Calu3 (cell line): ENCODE data around the gene CTBP1. TPM values are rescaled to one million over a fixed set of nuclear protein-coding genes. Genes with fewer than 3 reads are reported as not detected.
A peak's percentile ranks its signal among the peaks of the same experiment; 100 is the strongest.

Source experiments
- BruUV-seq: library from RNA; stranded (reverse); fragments of 400-500 nt; replicated peaks from 2 replicates; lab custom pipeline; 2021; lab: Mats Ljungman, UMichigan
- CTCF ChIA-PET: fragments of 300-600 bp; sonication (Branson Sonifier 250); formaldehyde crosslinking; loops from one replicate; lab custom pipeline; 2022; ENCODE audit warnings: antibody characterized with exemption; lab: Charles Lee
- DNase-seq: peaks from one replicate; pipeline ENCODE4 v3.0.0; 2022
- H3K27ac Mint-ChIP-seq: one replicate; pipeline ENCODE4 v1.8.0; 2022; ENCODE audit warnings: mixed read lengths; ENCODE audit not compliant: unreplicated experiment
- H3K27me3 Mint-ChIP-seq: one replicate; pipeline ENCODE4 v1.8.0; 2022; ENCODE audit warnings: mixed read lengths; ENCODE audit not compliant: unreplicated experiment
- H3K36me3 Mint-ChIP-seq: one replicate; pipeline ENCODE4 v1.8.0; 2022; ENCODE audit warnings: mild to moderate bottlenecking, moderate library complexity, mixed read lengths; ENCODE audit not compliant: insufficient read depth, unreplicated experiment
- H3K4me1 Mint-ChIP-seq: one replicate; pipeline ENCODE4 v1.8.0; 2022; ENCODE audit warnings: mild to moderate bottlenecking, low read depth, mixed read lengths; ENCODE audit not compliant: unreplicated experiment
- H3K4me3 Mint-ChIP-seq: one replicate; pipeline ENCODE4 v1.8.0; 2022; ENCODE audit warnings: mild to moderate bottlenecking, low read depth, moderate library complexity, mixed read lengths; ENCODE audit not compliant: unreplicated experiment
- H3K9me3 Mint-ChIP-seq: one replicate; pipeline ENCODE4 v1.8.0; 2022; ENCODE audit warnings: low read depth, mixed read lengths; ENCODE audit not compliant: unreplicated experiment
- intact Hi-C: fragments of 100-400 bp; cut with micrococcal nuclease; formaldehyde crosslinking; loops from one replicate; pipeline ENCODE4 v1.10.0; 2022; ENCODE audit not compliant: unreplicated experiment
- total RNA-seq: library from RNA; stranded (reverse); gene quantifications from 2 replicates; pipeline ENCODE4 v1.2.3, GENCODE V29; 2022
- TF ChIP-seq, protein P1 (sequence below): fragments of 200-600 bp; IDR thresholded peaks from one replicate; pipeline ENCODE4 v1.8.0; 2022; ENCODE audit warnings: antibody characterized with exemption; ENCODE audit not compliant: unreplicated experiment

CTBP1 gene
- total RNA-seq, 1 experiment from 2014 or later, result 115 TPM

DNA sequence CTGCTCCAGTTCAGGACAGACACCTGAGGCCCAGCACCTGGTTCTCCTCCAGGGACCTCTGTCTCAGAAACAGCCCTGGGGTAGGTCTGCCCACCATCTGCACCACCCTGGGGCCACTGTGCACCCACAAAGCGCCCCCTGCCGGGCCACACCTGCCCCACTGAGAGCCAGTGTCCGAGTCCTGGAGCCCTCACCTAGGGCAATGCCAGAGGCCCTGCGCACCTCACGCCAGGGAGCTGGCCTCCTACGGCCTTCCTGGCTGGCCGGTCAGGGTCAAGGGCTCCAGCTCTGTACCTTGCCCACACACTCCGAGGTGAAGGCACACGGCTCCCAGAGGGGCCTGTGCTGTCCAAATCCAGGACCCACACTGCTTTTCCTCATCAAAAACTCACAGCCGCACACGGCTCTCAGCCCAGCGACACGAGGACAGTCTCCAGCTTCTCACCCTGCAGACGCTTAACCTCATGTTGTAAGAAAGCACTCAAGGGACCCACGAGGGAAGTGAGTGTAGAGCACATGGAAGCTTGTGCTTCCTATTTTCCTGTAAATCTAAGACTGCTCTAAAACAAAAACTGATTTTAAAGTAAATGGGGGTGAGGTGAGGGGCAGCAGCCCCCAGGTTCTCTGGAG lies 5.4 kb downstream of the CTBP1 start:
- H3K4me3 Mint-ChIP-seq, result no peak overlapping the region
- peaks cover 12% of the 10 kb centered on the region for H3K4me1 Mint-ChIP-seq
- H3K27ac Mint-ChIP-seq, result no peak overlapping the region
- no TSS peak for BruUV-seq
- intact Hi-C loops, result no loop called here
- no peaks in the 10 kb centered on the region for H3K9me3 Mint-ChIP-seq
- CTCF ChIA-PET, result no interaction called here
- peak; percentile 14 for DNase-seq
- H3K27me3 Mint-ChIP-seq, result no peaks in the 10 kb centered on the region
- peaks cover 47% of the 10 kb centered on the region for H3K36me3 Mint-ChIP-seq
- TF ChIP-seq, protein P1, sequence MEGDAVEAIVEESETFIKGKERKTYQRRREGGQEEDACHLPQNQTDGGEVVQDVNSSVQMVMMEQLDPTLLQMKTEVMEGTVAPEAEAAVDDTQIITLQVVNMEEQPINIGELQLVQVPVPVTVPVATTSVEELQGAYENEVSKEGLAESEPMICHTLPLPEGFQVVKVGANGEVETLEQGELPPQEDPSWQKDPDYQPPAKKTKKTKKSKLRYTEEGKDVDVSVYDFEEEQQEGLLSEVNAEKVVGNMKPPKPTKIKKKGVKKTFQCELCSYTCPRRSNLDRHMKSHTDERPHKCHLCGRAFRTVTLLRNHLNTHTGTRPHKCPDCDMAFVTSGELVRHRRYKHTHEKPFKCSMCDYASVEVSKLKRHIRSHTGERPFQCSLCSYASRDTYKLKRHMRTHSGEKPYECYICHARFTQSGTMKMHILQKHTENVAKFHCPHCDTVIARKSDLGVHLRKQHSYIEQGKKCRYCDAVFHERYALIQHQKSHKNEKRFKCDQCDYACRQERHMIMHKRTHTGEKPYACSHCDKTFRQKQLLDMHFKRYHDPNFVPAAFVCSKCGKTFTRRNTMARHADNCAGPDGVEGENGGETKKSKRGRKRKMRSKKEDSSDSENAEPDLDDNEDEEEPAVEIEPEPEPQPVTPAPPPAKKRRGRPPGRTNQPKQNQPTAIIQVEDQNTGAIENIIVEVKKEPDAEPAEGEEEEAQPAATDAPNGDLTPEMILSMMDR, result no peak

DNA sequence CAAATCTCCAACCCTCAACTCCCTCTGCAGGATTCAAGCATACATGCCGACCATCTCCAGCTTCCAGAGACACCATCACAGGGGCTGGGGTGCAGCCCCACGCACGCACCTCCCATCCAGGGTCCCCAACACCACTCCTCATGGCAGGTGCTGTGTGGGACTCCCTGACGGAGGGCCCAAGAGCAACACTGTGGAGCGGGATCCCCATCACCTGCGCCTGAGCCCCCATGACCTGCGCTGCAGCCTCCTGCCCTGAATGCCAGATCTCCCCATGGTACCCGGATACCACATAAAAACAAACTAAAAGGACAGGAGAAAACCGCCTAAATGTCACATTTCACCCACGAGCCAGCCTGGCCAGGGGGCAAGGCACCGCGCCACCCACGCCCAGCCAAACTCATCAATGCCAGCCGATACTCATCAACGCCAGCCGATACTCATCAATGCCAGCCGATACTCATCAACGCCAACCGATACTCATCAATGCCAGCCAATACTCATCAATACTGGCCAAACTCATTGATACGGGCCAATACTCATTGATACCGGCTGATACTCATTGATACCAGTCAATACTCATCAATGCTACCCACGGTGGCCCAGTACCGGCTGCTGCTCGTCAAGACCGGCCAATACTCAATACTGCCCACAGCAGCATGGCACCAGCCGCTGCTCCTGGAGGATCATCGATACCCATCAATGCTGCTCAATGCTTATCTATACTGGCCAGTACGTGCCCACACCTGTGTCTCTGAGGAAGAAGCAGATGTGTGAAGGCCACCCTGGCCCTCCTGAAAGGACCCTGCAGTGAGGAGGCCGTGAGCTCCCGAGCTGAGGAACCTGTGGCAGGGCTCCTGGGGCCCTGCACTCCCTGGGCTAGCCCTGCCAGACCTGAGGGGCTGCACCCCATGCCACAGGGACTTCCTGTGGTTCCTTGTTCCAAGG lies 6.2 kb downstream of the CTBP1 start:
- intact Hi-C loops, result no loop called here
- peaks cover 12% of the 10 kb centered on the region for H3K4me1 Mint-ChIP-seq
- peaks cover 44% of the 10 kb centered on the region for H3K36me3 Mint-ChIP-seq
- no peaks in the 10 kb centered on the region for H3K27me3 Mint-ChIP-seq
- H3K4me3 Mint-ChIP-seq, result no peak overlapping the region
- no peaks in the 10 kb centered on the region for H3K9me3 Mint-ChIP-seq
- CTCF ChIA-PET, result no interaction called here
- no TSS peak for BruUV-seq
- H3K27ac Mint-ChIP-seq, result no peak overlapping the region
- DNase-seq, result no peak
- TF ChIP-seq, protein P1, result no peak

DNA sequence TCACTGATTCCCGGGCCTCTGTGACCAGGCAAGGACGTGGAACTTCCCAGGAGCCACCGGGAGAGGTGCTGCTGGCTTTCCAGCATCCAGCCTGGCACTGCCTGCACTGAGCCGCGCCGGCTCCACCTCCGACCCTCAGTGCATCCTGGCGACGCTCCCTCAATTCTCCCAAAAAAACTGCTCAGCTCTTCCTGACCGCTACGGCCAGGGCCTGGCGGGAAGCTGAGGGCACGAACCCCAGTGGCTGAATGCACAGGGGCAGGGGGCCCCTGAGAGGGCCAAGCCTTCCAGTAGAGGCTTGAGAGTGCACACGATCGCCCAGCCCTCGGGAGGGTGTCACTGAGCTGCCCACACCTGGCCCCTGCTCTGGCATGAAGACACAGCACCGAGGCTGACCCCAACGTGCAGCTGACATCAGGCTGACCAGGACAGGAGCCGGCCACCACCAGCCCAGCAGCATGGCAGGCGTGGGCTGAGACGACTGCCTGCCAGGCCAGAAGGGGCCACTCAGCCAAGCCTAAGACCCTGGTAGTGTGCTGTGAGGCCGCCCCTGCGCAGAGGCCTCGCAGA lies 6.9 kb downstream of the CTBP1 start:
- BruUV-seq, result no TSS peak
- TF ChIP-seq, protein P1, result no peak
- CTCF ChIA-PET, result no interaction called here

DNA sequence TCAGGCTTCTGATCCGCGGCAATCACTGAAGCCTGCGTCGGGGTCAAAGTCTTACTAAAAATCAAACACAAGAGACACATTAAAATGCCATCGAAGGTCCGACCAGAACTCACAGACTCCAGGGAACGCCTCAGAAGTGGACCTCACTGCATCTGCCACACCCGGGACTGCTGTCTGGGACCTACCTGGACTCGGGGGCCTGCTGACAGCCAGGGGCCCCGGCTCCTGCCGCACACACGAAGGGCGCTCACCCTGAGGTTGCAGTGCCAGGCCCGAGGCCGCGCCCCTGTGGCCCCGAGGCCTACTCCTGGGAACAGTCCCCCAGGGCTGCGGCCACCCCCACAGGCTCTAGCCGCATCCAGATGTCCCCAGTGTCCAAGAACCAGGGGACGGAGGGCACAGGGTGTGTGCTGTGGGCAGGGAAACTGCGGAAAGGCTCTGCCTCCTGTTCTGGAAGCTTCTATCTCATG lies 7.4 kb downstream of the CTBP1 start:
- TF ChIP-seq, protein P1, result no peak
- peaks cover 31% of the 10 kb centered on the region for H3K36me3 Mint-ChIP-seq
- H3K4me3 Mint-ChIP-seq, result no peak overlapping the region
- no TSS peak for BruUV-seq
- H3K4me1 Mint-ChIP-seq, result peaks cover 7% of the 10 kb centered on the region
- CTCF ChIA-PET, result no interaction called here
- intact Hi-C loops, result no loop called here
- H3K27me3 Mint-ChIP-seq, result no peaks in the 10 kb centered on the region
- no peaks in the 10 kb centered on the region for H3K9me3 Mint-ChIP-seq
- no peak for DNase-seq
- no peak overlapping the region for H3K27ac Mint-ChIP-seq

More for the DNA sequence above, 6.9 kb downstream of the CTBP1 start:
- no peaks in the 10 kb centered on the region for H3K9me3 Mint-ChIP-seq
- intact Hi-C loops, result no loop called here
- no peak overlapping the region for H3K27ac Mint-ChIP-seq
- peaks cover 12% of the 10 kb centered on the region for H3K4me1 Mint-ChIP-seq
- no peak for DNase-seq
- H3K27me3 Mint-ChIP-seq, result no peaks in the 10 kb centered on the region
- H3K4me3 Mint-ChIP-seq, result no peak overlapping the region
- peaks cover 36% of the 10 kb centered on the region for H3K36me3 Mint-ChIP-seq
